Activated naive CD8-positive, alpha-beta T cell treated with anti-CD3 and anti-CD28 coated beads for 36 hours (primary cell): ENCODE results near the gene AHNAK. TPM values are rescaled to one million over a fixed set of nuclear protein-coding genes. Genes with fewer than 3 reads are reported as not detected.

Experiments
- DNase-seq: peaks from one replicate; pipeline ENCODE4 v3.0.0; 2021
- H3K27ac Mint-ChIP-seq: one replicate; pipeline ENCODE4 v1.8.0; 2022; ENCODE audit warnings: mild to moderate bottlenecking, moderate library complexity, mixed read lengths
- H3K27me3 Mint-ChIP-seq: one replicate; pipeline ENCODE4 v1.8.0; 2022; ENCODE audit warnings: mild to moderate bottlenecking, mixed read lengths
- H3K36me3 Mint-ChIP-seq: one replicate; pipeline ENCODE4 v1.8.0; 2021; ENCODE audit warnings: mild to moderate bottlenecking, mixed read lengths
- H3K4me1 Mint-ChIP-seq: one replicate; pipeline ENCODE4 v1.8.0; 2021; ENCODE audit warnings: mixed read lengths
- H3K4me3 Mint-ChIP-seq: one replicate; pipeline ENCODE4 v1.8.0; 2022; ENCODE audit warnings: mild to moderate bottlenecking, moderate library complexity, mixed read lengths
- H3K9me3 Mint-ChIP-seq: one replicate; pipeline ENCODE4 v1.8.0; 2022; ENCODE audit warnings: mixed read lengths
- total RNA-seq, 2 experiments: library from RNA; stranded (reverse); gene quantifications; one replicate each; pipeline ENCODE4 v1.2.3, GENCODE V29; 2021

Gene AHNAK
- total RNA-seq, 2 experiments from 2014 or later = 12.3 to 12.5 TPM

GRCh38 chr11:62439785-62440602, 106.6 kb downstream of the AHNAK start:
- Mint-ChIP-seq H3K36me3 (no peaks in the 10 kb centered on the region), H3K4me1 (peaks cover 15% of the 10 kb centered on the region), H3K27me3 (peaks cover 7% of the 10 kb centered on the region), H3K27ac (no peak overlapping the region), H3K4me3 (no peak overlapping the region), H3K9me3 (no peaks in the 10 kb centered on the region)
- no peak for DNase-seq

- no peaks in the 10 kb centered on the region for H3K27me3 Mint-ChIP-seq
- no peaks in the 10 kb centered on the region for H3K36me3 Mint-ChIP-seq
- H3K27ac Mint-ChIP-seq = no peak overlapping the region
Measured at GRCh38 chr11:62438641-62439040, 108.0 kb downstream of the AHNAK start.

GRCh38 chr11:62437616-62438015, 109.0 kb downstream of the AHNAK start:
- Mint-ChIP-seq H3K4me1 (peaks cover 23% of the 10 kb centered on the region), H3K9me3 (no peaks in the 10 kb centered on the region), H3K27ac (no peak overlapping the region), H3K36me3 (no peaks in the 10 kb centered on the region), H3K4me3 (no peak overlapping the region), H3K27me3 (no peaks in the 10 kb centered on the region)
- DNase-seq = no peak

More at GRCh38 chr11:62438641-62439040, 108.0 kb downstream of the AHNAK start:
- Mint-ChIP-seq H3K9me3 (no peaks in the 10 kb centered on the region), H3K4me1 (peaks cover 15% of the 10 kb centered on the region), H3K4me3 (no peak overlapping the region)
- no peak for DNase-seq

GRCh38 chr11:62435846-62436660, 110.6 kb downstream of the AHNAK start:
- Mint-ChIP-seq H3K27me3 (no peaks in the 10 kb centered on the region), H3K4me1 (peaks cover 28% of the 10 kb centered on the region), H3K9me3 (no peaks in the 10 kb centered on the region), H3K27ac (no peak overlapping the region), H3K36me3 (no peaks in the 10 kb centered on the region), H3K4me3 (no peak overlapping the region)
- no peak for DNase-seq

GRCh38 chr11:62433904-62434276, 112.7 kb downstream of the AHNAK start:
- Mint-ChIP-seq H3K36me3 (no peaks in the 10 kb centered on the region), H3K27ac (no peak overlapping the region), H3K4me3 (no peak overlapping the region), H3K9me3 (no peaks in the 10 kb centered on the region), H3K27me3 (no peaks in the 10 kb centered on the region), H3K4me1 (peaks cover 34% of the 10 kb centered on the region)
- no peak for DNase-seq

GRCh38 chr11:62433141-62433903, 113.3 kb downstream of the AHNAK start:
- Mint-ChIP-seq H3K27me3 (no peaks in the 10 kb centered on the region), H3K4me1 (peaks cover 39% of the 10 kb centered on the region), H3K4me3 (no peak overlapping the region), H3K9me3 (no peaks in the 10 kb centered on the region), H3K27ac (no peak overlapping the region), H3K36me3 (no peaks in the 10 kb centered on the region)
- DNase-seq = no peak

- H3K36me3 Mint-ChIP-seq = no peaks in the 10 kb centered on the region
- no peak overlapping the region for H3K4me3 Mint-ChIP-seq
- no peak overlapping the region for H3K27ac Mint-ChIP-seq
- no peaks in the 10 kb centered on the region for H3K9me3 Mint-ChIP-seq
- H3K4me1 Mint-ChIP-seq = peaks cover 45% of the 10 kb centered on the region
- DNase-seq = no peak
- H3K27me3 Mint-ChIP-seq = no peaks in the 10 kb centered on the region
Measured at GRCh38 chr11:62432695-62433094, 113.9 kb downstream of the AHNAK start.

GRCh38 chr11:62431171-62431901, 115.3 kb downstream of the AHNAK start:
- Mint-ChIP-seq H3K9me3 (no peaks in the 10 kb centered on the region), H3K36me3 (no peaks in the 10 kb centered on the region), H3K4me1 (peaks cover 56% of the 10 kb centered on the region), H3K27ac (no peak overlapping the region), H3K4me3 (no peak overlapping the region), H3K27me3 (no peaks in the 10 kb centered on the region)
- no peak for DNase-seq

GRCh38 chr11:62430425-62430824, 116.2 kb downstream of the AHNAK start:
- no peak for DNase-seq
- Mint-ChIP-seq H3K27me3 (no peaks in the 10 kb centered on the region), H3K36me3 (no peaks in the 10 kb centered on the region), H3K9me3 (no peaks in the 10 kb centered on the region), H3K27ac (no peak overlapping the region), H3K4me1 (peaks cover 50% of the 10 kb centered on the region), H3K4me3 (no peak overlapping the region)

- H3K9me3 Mint-ChIP-seq = no peaks in the 10 kb centered on the region
- H3K27me3 Mint-ChIP-seq = no peaks in the 10 kb centered on the region
- DNase-seq = no peak
- H3K4me1 Mint-ChIP-seq = peaks cover 50% of the 10 kb centered on the region
- H3K27ac Mint-ChIP-seq = peak overlapping the region; percentile 16
- no peaks in the 10 kb centered on the region for H3K36me3 Mint-ChIP-seq
- H3K4me3 Mint-ChIP-seq = no peak overlapping the region
Measured at GRCh38 chr11:62428871-62429560, 117.6 kb downstream of the AHNAK start.

GRCh38 chr11:62427630-62428233, 118.9 kb downstream of the AHNAK start:
- DNase-seq = peak; percentile 18
- Mint-ChIP-seq H3K27me3 (no peaks in the 10 kb centered on the region), H3K4me1 (peaks cover 40% of the 10 kb centered on the region), H3K9me3 (no peaks in the 10 kb centered on the region), H3K4me3 (peak overlapping the region; percentile 35), H3K27ac (peak overlapping the region; percentile 92), H3K36me3 (no peaks in the 10 kb centered on the region)

GRCh38 chr11:62423012-62423411, 123.6 kb downstream of the AHNAK start:
- no peaks in the 10 kb centered on the region for H3K9me3 Mint-ChIP-seq
- H3K36me3 Mint-ChIP-seq = no peaks in the 10 kb centered on the region
- H3K4me1 Mint-ChIP-seq = peaks cover 18% of the 10 kb centered on the region
- no peak overlapping the region for H3K4me3 Mint-ChIP-seq
- H3K27me3 Mint-ChIP-seq = no peaks in the 10 kb centered on the region
- no peak overlapping the region for H3K27ac Mint-ChIP-seq
- DNase-seq = no peak

GRCh38 chr11:62421996-62422395, 124.6 kb downstream of the AHNAK start:
- Mint-ChIP-seq H3K4me3 (no peak overlapping the region), H3K27ac (no peak overlapping the region), H3K27me3 (no peaks in the 10 kb centered on the region), H3K36me3 (no peaks in the 10 kb centered on the region), H3K4me1 (peaks cover 11% of the 10 kb centered on the region), H3K9me3 (no peaks in the 10 kb centered on the region)
- no peak for DNase-seq

- Mint-ChIP-seq H3K27me3 (no peaks in the 10 kb centered on the region), H3K9me3 (no peaks in the 10 kb centered on the region), H3K36me3 (no peaks in the 10 kb centered on the region), H3K4me3 (no peak overlapping the region), H3K27ac (no peak overlapping the region), H3K4me1 (peaks cover 2% of the 10 kb centered on the region)
- no peak for DNase-seq
Measured at GRCh38 chr11:62420882-62421281, 125.7 kb downstream of the AHNAK start.
